IPS-NIHi7 (cell line): ENCODE data around the gene ELP1.
"Not testable (repeated sequence)": the region's sequence is repeated elsewhere in the genome, so short reads cannot be mapped to it uniquely, and the experiment has no call there.

Source experiments
- DNase-seq: peaks from one replicate; pipeline ENCODE4 v3.0.0; 2012; ENCODE audit warnings: mixed read lengths; ENCODE audit errors: extremely low spot score

The ELP1 gene

GRCh38 chr9:108933231-108933717, 650 bp downstream of the ELP1 start:
- DNase-seq = no peak

DNA sequence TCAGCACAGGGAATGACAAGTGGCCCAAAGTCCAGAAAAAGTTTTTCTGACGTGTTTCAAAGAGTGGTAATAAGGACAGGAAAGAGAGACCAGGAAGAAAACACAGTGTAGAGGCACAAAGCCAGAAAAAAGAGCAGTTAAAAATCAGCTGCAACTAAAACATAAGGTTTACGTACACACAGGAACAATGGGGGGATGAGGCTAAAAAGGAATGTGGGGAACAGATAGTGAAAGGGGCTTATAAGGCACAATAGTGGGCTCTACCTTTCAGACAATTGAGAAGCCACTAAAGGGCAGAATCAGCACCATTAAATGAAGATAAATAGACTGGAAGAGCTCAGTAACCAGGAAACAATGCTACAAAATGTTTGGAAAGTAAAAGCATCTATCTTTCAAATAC, 5.5 kb downstream of the ELP1 start:
- no peak for DNase-seq

DNA sequence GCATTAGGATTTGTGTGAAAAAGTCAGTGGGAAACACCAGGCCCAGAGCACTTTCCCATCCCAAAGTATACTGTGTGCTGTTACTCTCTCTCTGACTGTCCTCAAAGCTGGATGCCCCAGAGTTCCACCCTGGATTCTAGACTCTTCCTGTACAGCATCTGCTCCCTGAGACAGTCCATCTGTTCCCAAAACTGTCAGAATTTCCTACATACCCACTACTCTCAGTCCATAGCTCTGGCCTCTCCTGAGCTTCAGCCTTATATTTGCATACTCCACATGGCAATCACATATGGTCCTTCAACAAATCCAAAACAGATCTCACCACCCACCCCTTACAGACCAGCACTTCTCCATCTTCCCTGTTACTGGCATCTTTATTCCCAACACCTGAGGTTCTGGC, 9.5 kb downstream of the ELP1 start:
- DNase-seq = no peak

DNA sequence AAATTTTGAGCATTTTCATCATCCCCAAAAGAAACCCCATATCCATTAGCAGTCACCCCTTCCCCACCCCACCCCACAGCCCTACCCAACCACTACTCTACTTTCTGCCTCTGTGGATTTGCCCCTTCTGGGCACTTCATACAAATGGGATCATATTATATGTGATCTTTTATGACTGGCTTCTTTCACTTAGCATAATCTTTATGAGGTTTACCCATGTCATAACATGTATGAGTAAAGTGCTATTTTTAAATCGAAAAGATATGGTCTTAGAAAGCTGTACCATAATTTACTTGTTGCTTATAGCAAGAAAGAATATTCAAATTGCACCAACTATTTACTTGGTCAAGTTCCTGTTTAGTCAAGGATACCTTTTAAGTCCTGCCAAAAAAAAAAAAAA, 12.7 kb downstream of the ELP1 start:
- DNase-seq = no peak

DNA sequence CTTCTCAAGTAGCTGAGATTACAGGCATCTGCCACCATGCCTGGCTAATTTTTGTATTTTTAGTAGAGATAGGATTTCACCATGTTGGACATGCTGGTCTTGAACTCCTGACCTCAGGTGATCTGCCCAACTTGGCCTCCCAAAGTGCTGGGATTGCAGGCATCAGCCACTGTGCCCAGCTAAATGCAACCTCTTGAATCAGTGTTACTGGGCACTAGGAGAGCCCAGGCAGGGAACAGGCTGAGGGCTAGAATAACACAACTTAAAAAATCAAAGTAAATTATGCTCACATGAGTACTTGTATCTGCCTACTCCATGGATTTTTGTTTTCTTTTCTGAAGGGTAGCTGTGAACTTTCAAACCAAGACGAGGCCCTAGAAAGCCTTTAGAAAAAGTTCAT, 13.5 kb downstream of the ELP1 start:
- DNase-seq = not testable (repeated sequence)

DNA sequence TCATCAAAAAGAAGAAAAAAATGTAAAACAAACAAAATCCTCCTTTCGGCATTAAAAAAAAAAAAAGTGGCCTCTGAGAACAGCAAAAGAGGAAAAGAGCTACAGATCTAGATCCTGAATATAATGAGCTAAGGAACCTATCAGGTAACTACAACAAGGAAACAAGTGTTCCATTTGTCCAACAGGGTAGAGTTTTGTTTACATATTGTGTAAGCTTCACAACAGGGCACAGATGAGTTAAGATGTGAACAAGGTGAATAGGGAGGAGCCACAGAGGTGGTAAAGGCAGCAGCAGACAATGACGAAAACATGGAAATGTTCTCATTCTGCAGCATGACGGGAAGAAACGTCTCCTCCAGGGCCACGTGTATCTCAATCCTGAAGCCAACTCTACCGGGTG, 14.4 kb downstream of the ELP1 start:
- DNase-seq = no peak

GRCh38 chr9:108913391-108913790, 20.5 kb downstream of the ELP1 start:
- DNase-seq = no peak

- DNase-seq = no peak
Observed at GRCh38 chr9:108911820-108912219, 22.1 kb downstream of the ELP1 start.

DNA sequence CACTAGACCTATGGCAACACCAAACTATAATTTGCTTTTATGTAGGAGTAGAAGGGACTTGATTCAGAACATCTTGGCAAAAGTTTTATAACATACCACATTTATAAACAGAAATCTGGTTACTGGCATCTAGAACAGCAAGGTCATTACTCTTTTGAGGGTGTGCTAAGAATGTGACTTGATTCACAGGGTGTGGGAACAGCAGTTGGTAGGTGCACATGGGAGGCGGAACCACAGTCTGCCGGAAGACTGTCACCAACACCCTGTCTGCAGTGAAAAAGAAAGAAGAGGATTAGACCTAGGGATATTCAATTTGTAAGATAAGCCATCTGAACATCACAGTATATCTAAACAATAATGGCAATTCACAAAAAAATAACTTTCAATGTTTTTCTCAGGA, 23.0 kb downstream of the ELP1 start:
- no peak for DNase-seq

GRCh38 chr9:108910402-108910801, 23.5 kb downstream of the ELP1 start:
- DNase-seq = no peak

DNA sequence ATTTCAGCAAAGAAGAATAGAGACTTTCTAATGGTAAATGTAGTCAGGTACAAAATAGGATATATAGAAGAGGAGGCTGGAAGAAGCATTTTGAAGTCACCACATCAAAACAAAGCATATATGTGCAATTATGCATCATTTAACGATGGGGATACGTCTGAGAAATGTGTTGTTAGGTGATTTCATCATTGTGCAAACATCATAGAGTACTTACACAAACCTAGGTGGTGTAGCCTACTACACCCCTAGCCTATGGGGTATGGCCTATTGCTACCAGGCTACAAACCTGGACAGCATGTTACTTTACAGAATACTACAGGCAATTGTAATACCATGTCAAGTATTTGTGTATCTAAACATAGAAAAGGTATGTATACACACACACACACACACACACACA, 28.4 kb downstream of the ELP1 start:
- no peak for DNase-seq

- no peak for DNase-seq
Observed at GRCh38 chr9:108904161-108904560, 29.8 kb downstream of the ELP1 start.

DNA sequence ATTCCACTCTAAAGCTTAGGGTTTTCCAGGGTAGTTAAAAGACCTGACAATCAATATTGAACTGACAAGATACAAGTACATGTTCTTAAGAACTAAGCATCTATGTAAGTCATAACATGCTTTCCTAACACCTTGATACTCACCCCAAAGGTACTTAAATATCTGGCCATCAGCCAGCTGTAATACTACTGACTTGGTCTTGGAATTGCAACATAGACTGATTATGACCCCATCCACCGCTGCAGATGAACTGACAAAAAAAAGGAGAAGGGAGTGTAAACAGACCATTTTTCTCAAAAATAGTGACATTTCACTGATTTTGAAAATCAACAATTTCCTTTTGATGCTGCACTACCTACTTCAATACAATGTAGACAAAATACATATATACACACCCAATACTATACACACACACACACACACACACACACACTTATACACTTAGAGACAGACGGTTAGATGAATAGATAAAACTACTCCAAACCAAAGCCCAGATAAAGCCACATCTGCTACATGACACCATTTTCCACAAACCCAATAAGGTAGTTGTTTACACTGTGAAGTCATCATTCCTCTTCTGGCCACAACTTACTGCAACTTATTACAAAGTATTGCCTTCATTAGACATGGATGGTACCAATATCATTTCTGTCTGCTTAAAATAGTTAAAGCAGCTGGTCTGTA, 30.4 kb downstream of the ELP1 start:
- DNase-seq = no peak

DNA sequence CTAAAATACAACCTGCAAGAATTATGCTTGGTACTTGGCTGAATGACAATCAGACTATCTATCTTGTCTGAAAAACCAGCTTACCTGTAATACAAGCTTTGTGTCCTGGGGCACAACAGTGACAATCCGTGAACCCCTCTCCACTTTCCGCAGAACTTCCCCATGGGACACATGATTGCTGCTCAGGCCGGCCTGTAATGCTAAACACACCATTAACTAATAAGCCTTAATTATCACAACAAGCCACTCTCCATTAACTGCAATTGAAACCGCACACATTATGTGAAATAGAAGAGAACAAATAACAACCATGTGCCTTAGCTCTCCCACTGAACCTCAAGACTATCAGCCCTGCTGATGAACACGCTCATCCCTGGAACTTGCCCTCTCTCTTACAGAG, 33.7 kb downstream of the ELP1 start:
- DNase-seq = no peak

GRCh38 chr9:108899023-108899695, 34.8 kb downstream of the ELP1 start:
- not testable (repeated sequence) for DNase-seq

- no peak for DNase-seq
Observed at GRCh38 chr9:108897324-108898096, 36.4 kb downstream of the ELP1 start.

DNA sequence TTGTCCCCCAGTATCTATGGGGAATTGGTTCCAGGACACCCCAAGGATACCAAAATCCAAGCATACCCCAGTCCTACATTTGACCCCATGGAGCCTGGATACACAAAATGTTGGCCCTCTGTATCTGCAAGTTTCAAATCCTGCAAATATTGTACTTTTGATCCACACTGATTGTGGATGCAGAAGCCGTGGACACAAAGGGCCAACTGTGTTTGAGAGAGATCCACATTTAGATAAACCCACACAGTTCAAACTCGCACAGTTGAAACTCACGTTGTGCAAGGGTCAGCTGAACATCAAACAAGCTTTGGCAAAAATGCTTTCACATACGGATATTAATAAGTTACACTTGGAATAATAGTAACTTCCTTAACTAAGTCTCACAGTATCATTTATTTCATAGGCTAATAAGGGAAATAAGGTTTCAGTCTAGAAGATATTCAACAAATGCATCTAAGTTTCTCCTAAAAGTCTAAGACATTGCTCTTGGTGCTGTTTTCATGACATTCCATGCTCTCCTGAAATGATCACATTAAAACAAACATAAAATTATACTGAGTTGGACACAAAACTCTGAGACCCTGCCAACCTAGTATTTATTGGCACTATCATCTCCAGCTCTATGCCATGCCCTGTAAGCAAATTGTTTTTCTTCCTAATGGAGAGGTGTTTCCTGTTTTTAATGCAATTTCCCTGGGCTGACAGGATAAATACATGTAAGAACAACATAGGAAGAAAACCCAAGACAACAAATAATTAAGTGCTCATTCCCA, 39.5 kb downstream of the ELP1 start:
- no peak for DNase-seq

DNA sequence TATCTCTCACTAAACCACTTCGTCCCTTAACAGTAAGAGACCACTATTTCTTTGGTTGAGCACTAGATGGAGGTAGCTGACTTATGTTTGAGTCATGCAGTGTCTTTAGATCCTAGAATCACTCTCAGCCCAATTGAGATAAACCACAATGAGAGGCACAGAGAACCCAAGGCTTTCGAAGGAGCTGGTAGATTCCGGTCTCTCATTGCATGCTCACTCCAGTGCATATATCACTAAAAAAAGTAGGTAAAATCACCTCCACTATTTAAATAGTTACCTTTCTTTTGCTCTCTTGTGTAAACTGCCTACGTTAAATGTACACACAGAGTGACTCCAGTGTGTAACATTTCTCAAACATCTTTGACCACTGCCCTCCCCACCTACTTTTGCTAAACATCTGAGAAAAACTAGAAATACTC, 44.3 kb downstream of the ELP1 start:
- DNase-seq = peak; percentile 17

DNA sequence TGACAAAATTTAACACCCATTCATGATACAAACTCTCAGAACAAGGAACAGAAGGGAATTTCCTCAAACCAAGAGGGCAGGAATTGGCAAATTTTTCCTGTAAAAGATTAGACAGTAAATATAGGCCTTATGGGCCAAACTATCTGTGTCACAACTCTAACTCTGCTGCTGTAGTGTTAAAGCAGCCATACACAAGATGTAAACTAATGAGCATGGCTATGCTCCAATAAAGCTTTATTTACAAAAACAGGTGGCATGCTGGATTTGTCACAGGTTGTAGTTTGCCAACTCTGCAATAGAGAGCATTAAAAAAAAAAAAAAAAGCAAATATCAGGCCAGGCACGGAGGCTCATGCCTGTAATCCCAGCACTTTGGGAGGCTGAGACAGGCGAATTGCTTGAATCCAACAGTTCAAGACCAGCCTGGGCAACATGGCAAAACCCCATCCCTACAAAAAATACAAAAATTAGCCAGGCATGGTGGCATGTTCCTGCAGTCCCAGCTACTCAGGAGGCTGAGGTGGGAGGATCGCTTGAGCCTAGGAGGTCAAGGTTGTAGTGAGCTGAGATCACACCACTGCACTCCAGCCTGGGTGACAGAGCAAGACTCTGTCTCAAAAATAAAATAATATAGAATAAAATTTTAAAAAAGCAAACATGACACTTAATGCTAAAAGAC, 47.2 kb downstream of the ELP1 start:
- DNase-seq = not testable (repeated sequence)

GRCh38 chr9:108885643-108886348, 48.1 kb downstream of the ELP1 start:
- no peak for DNase-seq

DNA sequence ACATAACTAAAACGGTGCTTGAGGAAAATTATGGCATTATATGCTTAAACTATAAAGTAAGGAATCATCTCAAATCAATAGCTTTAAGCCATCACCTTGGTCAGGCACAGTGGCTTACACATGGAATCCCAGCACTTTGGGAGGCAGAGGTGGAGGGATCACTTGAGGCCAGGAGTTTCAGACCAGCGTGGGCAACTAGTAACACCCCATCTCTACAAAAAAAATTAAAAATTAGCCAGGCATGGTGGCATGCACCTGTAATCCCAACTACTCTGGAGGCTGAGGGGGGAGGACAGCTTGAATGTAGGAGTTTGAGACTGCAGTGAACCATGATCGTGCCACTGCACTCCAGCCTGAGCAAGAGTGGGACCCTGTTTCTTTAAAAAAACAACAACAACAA, 49.2 kb downstream of the ELP1 start:
- DNase-seq = no peak
